NCI-H2107 (cell line): Measurements from ENCODE around the gene FIZ1.

Source experiments
- DNase-seq: peaks from one replicate; lab custom pipeline; 2025; lab: John Stamatoyannopoulos, UW

FIZ1 gene

GRCh38 chr19:55613396-55613795 lies 14.1 kb upstream of the FIZ1 start:
- DNase-seq, result no peak

DNA sequence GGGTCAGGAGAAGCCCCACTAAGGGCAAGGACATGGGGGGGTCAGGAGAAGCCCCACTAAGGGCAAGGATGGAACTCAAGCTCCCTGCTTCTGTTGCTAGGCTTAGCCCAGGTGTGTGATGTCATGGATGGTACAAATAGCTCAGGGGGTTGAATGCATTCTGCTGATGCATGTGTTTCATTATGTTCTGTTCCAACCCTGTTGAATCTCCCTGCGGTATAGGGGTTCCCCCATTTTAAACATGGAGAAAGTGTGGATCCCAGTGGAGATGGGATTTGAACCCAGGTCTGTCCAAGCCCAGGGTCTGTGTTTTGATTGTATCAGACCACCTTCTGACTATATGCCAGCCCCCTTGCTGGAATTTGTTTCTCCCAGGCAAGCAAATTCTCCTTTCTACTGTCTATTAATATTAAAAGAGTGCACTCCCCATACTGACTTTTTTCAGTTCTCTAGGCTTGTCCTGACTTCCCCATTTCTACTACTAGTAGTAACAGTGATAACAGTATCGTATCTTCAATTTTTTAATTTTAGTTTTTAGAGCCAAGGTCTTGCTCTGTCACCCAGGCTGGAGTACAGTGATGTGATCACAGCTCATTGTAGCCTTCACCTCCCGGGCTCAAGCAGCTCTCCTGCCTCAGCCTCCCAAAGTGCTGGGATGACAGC lies 12.8 kb upstream of the FIZ1 start:
- no peak for DNase-seq

- DNase-seq, result no peak
Measured at GRCh38 chr19:55611300-55611982, 12.1 kb upstream of the FIZ1 start.

DNA sequence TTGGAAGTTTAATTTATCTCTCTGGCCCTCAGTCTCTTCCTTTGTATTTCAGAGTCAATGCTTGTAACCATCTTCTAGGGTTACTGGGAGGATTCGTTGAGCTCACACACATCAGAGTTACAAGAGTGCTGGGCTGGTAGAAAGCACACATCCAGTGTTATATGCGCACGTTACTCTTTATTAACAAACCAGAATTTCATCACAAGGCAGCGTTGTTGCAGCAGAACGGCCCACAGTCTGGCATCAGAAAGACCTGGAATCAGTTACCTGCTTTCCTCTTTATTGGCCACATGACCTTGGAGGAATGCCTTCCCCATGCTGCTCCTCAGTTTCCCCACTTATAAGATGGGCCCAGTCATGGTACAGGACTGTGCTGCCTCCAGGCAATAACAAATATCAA lies 10.0 kb upstream of the FIZ1 start:
- DNase-seq, result no peak

GRCh38 chr19:55606817-55607216 lies 7.5 kb upstream of the FIZ1 start:
- no peak for DNase-seq

DNA sequence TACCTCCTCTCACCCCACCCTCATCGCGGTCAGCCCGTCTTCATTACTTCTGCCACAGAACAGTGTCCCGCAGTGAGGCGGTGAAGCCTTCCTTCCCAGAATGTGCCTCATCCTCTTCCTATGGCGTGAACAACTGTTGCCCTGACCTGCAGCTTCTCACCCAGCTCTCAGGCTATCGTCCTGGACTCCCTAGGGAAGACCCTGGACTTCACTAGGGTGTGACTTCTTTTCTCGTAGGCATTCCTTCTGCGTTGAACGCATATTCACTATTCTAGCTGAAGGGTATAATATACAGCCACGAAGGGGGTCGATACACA lies 7.1 kb upstream of the FIZ1 start:
- DNase-seq, result no peak

GRCh38 chr19:55605637-55606470 lies 6.5 kb upstream of the FIZ1 start, which contains the start of gene ZNF865:
Gene ZNF865 (plus strand): TSS chr19:55605647. CDS start chr19:55613619, 7,972 bp downstream.
- DNase-seq, result peak; percentile 45

DNA sequence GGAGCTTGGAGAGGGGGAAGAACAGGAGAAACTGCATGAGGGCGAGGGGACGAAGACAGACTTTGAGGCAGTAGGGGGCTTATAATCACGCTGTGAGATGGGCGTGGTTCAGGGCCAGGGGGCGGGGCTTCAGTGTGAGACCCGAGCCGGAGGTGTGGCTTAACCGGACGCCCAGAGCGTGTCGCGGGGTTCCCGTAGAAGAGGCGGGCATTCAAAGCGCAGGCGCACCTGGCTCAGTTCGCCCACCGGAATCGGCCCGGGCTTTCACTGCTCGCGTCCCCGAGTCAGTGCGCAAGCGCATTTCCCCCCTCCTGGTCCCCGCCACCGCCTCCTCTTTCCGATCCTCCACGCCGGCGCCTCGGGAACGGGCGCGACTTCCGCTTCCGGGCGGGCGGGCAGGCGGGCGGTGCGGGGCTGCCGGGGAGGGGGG lies 5.9 kb upstream of the FIZ1 start:
- peak; percentile 97 for DNase-seq

DNA sequence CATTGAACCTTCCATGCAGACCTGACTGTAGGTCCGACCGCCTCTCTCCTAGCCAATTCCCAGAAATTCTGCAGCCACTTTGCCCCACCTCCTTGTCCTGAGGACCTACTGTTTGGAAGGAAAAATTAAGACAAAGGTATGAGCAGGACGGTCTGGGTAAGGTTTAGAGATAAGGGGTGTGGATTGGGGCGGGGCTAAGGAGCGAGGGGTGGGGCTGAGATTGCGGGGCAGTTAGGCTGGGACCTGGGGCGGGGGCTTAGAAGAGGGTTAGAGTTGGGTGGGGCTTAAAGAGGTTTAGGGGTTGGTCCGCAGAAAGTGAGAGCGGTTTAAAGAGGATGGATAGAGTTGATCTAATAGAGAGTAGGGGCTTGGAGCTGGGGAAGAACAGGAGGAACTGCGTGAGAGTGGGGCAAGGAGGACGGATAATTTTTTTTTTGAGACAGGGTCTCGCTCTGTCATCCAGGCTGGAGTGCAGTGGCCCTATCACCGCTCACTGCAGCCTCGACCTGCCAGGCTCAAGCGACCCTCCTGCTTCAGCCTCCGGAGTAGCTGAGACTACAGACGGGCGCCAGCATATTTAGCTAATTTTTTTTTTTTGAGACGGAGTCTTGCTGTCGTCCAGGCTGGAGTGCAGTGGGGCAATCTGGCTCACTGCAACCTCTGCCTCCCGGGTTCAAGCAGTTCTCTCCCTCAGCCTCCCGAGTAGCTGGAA lies 4.4 kb upstream of the FIZ1 start:
- no peak for DNase-seq

DNA sequence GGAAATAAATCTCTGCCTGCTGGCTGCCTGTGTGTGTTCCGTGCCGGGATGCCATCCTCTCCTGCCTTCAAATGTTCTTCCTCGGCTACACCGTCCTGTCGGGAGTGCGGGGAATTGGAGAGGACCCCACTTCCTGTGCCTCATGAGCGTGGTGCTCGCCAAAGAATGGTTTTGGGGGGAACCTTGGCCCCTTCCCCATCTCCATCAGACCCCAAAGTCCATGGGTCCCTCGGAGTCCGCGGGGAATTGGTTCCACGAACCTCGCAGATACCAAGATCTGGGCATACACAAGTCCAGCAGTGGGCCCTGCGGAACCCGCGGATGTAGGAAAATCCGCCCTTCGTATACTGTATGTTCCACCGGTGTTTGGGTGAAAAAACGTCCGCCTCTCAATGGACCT lies 3.8 kb upstream of the FIZ1 start:
- DNase-seq, result no peak

DNA sequence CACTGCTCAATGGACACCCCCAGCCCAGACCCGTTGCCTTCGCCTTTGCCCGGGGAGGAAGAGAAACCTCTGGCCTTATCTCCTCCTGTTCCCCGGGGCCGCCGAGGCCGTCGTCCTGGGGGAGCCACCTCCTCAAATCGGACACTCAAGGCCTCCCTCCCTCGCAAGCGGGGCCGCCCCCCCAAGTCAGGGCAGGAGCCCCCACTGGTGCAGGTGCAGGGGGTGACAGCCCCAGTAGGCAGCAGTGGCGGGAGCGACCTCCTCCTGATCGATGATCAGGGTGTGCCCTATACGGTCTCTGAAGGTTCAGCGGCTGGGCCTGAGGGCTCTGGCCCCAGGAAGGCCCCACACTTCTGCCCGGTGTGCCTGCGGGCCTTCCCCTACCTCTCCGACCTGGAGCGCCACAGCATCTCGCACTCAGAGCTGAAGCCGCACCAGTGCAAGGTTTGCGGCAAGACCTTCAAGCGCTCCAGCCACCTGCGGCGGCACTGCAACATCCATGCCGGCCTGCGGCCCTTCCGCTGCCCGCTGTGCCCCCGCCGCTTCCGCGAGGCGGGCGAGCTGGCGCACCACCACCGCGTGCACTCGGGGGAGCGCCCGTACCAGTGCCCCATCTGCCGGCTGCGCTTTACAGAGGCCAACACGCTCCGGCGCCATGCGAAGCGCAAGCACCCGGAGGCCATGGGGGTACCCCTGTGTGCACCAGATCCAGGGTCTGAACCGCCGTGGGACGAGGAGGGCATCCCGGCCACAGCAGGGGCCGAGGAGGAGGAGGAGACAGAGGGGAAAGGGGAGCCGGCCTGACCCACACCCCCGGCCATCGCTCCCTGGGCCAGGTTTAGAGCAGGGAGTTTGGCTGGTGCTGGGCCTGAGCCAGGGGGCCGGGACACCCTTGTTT lies 3.0 kb upstream of the FIZ1 start:
- no peak for DNase-seq

DNA sequence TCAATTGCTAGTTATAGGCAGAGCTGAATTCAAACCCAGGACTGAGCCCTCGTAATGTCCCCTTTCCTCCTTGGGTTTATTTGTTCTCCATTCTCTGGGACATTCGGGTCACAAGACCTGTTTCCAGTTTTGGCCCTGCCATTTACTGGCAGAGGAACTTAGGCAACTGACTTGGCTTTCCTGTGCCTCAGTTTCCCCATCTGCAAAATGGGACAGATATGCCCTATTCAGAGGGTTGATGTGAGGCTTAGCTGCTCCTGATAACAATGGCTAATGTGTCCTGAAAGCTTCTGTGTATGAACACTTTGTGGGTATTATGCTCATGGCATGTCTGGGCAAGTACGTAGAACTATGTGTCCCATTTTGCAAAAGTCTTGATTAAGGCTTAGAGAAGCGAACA lies 1.8 kb upstream of the FIZ1 start:
- DNase-seq, result no peak

DNA sequence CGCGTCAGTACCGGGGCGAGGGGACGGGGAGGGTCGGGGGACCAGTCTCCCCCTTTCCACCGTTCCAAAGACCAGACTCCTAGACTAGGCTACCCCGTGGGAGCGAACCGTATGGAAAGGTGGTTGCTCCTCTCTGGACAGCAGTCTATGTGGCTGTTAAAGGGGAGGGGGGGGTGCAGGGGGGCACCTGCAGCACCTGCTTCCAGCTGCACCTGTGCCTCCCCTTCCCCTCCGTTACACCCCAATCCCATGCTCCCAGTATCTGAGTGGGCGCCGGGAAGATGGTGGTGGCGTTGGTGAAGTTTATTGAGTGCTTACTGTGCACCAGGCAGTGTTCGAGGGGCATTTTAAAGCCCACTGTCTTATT lies 1.3 kb upstream of the FIZ1 start:
- DNase-seq, result no peak

DNA sequence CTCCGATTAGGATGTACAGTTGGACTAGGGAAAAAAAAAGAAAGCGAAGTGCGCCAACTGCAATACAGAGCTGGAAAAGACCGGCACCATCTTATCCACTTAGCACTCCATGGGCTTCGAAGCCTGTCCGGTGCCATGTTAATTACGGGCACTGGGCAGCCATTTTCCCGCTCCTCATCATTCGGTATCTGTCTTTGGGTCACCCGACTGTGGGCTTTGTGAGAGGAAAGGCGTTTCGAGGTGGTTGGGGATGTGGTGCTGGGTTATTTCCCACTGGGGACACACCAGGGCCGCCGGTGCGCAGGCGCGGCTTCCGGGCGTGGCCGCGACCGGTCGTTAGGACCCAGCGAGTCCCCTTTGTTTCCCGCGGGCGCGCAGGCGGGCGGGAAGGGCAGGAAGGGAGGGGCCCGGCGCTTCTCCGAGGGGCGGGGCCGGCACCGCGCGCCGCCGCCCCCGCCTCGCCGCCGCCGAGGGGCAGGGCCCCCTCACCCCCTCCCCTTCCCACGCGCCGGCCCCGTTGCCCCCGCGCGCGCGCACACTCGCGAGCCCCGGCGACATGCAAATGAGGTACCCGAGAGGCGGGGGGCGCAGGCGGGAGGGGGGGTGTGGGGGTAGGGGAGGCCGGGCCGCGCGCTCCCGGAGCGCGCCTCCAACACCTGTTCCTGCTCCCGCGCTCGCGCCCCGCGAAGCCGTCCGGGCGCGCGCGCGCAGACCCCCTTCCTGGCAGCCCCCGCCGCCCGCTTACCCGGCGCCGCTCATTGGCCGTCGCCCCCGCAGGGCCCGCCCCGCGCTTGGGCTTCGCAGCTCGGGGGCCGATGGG lies 735 bp upstream of the FIZ1 start, which contains the start of gene ZNF524:
TSS of gene ZNF524 (plus strand) at position 447 of the 820 bp plus-strand sequence. CDS start 1,825 bp downstream, outside the sequence.
- DNase-seq, result peak; percentile 78

- peak; percentile 73 for DNase-seq
Measured at GRCh38 chr19:55598719-55599467, 424 bp downstream of the FIZ1 start.

DNA sequence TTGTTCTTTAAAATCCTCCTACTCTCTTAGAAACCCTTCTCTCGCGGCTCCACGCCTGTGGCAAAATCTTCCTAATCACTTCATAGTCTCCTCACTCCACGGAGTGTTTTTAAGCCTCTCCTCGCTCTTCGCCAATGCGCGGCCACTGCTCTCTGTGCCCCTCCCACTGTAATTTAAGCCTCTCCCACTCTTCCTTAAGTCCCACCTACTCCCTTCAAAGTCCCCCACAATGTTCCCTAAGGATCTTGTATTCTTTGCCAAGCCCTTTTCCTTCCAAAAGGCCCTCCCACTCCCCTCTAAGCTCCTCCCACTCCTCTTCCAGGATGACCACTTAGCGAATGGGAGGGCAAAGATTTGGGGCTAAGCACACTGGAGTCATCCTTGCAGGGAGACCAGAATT lies 1.3 kb downstream of the FIZ1 start:
- no peak for DNase-seq

GRCh38 chr19:55597501-55597921 lies 1.8 kb downstream of the FIZ1 start:
- DNase-seq, result no peak

DNA sequence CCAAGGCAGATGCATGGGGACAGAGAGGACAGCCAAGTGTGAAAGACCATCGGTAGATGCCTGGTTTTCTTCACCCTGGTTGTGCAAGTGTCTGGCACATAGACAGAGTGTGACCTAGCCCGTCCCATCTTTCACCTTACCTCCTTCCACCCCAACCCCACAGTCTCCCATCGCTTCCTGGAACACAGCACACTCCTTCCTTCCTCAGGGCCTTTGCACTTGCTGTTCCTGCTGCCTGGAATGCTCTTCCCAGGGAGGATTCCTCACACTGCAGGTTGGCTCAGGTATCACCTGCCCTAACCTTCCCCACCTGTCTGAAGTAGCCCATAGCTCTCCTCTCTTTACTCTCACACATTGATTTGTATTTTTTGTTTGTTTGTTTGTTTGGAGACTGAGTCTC lies 3.0 kb downstream of the FIZ1 start:
- DNase-seq, result no peak

DNA sequence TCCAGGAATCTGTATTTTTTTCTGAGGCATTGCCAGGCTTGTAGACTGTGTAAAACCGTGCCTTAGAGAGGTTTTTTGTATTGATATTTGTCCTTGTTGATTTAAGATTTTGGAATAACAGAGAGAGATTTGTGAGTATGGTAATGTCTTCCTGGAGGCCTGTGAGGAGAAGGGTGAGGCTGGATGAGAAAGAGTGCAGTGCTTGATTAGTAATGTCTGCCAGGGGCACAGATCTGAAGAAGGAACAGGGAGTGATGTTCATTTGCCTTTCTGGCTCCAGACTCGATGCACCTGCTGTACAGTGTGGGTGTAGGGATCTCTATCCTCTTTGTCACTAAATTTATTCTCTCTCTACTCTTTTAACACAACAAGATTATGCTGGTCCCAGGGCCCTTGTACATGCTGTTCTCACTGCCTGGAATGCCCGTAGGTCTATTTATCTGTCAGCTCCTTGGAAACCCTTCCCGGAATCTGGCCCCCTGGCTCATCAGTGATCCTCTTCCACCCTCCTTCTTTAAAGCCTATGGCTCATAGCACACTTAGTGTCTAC lies 4.2 kb downstream of the FIZ1 start:
- no peak for DNase-seq
